GM18873 (cell line): ENCODE data around the gene SGPP2.

Experiments used
- ATAC-seq: cut with Tn5 transposase; IDR thresholded peaks from one replicate; pipeline ENCODE4 v1.9.1; 2021; ENCODE audit warnings: mild to moderate bottlenecking, moderate library complexity, moderate number of reproducible peaks; ENCODE audit not compliant: unreplicated experiment, low FRiP score

Gene SGPP2

DNA sequence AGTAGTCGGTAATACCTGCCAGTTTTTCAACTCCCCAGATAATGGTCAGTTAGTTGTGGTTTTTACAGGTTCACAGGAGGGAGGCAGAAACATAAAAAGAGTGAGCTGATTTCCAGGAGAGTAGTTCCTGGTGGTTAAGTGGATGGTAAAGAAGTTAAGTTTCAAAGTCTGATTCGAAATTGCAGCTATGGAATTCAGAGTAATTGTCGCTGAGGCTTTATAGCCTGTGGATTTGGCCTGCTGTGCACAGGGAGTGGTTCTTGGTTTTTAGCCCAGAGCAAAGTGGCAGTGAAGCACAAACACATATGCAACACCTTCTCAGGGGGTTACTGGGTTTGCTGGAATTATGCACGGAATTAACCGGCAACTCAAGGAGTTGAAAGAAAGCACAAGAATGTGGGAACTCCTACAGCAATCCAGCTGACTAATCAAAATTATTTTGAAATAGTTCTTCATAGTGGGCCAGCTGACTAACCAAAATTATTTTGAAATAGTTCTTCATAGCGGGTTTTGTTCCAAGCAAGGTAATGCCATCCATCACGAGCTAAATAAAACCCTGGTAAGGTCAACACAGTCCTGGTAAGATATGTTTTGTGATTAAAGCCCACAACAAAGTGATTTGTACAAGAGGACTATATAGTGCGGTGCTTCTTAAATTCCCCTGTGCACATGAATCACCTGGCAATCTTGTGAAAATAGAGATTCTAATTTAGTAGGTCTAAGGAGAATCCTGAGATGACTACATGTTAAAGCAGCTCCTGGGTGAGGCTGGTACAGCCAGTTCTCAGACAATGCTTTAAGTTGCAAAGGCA lies 94.4 kb downstream of the SGPP2 start:
- no peak for ATAC-seq

DNA sequence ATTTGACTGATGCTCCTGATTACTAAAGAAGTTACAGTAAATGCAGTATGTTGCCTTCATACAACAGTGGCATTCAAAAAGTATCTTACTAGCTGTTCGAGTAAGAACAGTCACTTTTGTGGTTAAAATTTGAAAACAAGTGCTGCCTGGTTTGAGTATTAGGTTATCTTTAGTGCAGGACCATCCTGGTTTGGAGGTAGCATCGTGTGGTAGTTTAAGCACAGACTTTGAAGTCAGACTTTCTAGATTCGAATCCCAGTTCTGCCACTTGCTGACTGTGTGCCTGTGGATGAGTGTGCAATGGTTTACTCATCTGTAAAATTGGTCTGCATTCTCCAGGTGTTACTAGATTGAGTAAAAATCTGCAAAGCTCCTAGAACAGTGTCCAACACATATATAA lies 96.8 kb downstream of the SGPP2 start:
- peak; percentile 74 for ATAC-seq

DNA sequence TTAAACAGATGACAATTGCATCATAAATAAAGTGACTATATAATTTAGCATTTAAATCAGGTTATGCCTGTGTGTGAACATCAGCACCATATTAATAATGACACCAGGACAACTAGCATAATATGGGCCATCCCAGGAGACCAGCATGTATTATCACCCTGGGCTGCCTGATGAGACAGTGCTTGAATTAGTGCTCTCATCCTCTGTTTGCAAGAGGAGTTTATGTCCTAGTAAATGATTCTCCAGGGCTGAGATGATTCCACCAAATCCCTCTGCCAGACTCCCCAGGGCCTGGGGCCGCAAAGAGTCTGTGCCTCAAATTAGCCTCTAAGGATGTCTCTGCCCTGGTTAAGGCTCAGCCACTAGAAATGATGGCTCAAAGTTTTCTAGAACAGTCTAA lies 97.7 kb downstream of the SGPP2 start:
- ATAC-seq: no peak

DNA sequence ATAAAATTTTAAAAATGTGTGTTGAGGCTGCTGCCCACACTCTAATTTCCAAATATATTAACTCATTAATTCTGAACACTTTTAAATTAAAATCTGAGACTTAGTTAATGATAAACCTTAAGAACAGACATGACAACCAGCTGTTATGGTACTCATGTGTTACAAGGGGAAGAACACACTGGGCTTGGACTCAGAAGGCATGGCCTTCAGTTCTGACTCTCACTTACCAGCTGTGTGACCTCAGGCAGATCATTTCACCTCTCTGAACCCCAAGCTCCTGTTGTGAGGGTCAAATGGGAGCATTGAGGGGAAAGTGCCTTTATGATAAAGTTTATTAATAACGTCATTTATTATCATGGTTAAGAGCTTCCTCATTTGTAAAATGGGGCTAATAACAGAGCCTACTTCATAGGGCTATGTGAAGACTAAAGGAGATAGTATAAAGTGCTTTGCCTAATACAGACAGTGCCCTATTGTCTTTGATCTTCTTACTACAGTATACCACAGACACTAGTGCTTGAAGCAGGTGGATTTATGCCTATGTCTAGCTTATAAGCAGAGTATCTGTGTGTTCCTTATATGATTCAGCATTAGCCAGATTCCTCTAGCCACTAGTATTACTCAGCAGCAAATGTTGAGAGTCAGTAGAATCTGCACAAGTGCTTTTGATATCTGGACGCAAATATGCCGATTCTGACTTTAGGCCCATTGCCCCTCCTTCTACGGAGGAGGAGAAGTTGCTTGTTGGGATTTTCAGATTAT lies 99.6 kb downstream of the SGPP2 start:
- ATAC-seq: peak; percentile 55

- no peak for ATAC-seq
These were observed 101.5 kb downstream of the SGPP2 start for GRCh38 chr2:222525811-222526210.

- no peak for ATAC-seq
These were observed 102.3 kb downstream of the SGPP2 start for GRCh38 chr2:222526480-222527277.

DNA sequence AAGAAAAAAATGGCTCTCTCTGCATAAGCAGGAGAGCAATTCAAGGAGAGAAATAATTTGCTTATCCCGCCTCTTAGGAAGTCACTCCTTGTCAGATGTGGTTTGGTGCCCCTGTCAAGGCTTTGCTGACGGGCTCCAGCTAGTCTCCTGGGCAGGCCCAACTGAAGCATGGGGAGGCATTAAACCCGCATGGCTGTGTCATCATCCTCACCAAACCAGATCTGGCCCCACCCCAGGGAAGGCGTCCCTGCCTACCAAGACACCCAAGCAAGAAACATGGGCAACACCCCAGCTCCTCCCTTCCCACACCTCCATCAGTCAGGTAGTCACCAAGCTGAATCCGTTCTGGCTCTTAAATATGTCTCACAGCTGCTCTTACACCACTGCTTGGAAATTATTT lies 108.0 kb downstream of the SGPP2 start:
- ATAC-seq: no peak

- no peak for ATAC-seq
These were observed 111.1 kb downstream of the SGPP2 start for GRCh38 chr2:222535477-222535876.

DNA sequence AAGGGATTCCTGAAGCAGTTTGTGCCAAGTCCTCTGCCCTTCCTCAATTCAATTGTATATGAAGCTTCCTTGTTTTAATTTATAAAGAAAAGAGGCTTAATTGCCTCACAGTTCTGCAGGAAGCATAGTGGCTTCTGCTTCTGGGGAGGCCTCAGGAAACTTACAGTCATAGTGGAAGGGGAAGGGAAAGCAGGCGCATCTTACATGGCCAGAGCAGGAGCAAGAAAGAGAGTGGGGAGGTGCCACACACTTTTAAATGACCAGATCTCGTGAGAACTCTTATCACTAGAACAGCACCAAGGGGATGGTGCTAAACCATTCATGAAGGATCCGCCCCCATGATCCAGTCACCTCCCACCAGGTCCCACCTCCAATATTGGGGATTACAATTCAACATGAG lies 114.2 kb downstream of the SGPP2 start:
- peak; percentile 60 for ATAC-seq

DNA sequence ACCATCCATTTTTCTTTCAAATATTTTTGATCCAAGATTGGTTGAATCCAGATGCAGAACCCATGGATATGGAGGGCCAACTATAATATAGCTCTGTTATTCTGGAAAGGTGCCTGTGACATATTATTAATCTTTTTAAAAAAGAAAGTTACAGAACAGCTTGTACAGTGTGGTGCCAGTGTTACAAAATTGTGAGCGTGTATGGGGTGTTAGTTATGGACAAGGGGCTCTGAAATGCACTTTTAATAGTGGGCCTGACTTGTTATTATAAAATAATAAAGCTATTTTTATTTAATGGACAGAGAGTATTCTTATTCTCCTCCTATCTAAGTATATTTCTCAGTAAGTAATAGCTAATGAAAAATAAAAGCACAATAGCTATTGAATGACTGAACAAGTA lies 120.3 kb downstream of the SGPP2 start:
- ATAC-seq: no peak

DNA sequence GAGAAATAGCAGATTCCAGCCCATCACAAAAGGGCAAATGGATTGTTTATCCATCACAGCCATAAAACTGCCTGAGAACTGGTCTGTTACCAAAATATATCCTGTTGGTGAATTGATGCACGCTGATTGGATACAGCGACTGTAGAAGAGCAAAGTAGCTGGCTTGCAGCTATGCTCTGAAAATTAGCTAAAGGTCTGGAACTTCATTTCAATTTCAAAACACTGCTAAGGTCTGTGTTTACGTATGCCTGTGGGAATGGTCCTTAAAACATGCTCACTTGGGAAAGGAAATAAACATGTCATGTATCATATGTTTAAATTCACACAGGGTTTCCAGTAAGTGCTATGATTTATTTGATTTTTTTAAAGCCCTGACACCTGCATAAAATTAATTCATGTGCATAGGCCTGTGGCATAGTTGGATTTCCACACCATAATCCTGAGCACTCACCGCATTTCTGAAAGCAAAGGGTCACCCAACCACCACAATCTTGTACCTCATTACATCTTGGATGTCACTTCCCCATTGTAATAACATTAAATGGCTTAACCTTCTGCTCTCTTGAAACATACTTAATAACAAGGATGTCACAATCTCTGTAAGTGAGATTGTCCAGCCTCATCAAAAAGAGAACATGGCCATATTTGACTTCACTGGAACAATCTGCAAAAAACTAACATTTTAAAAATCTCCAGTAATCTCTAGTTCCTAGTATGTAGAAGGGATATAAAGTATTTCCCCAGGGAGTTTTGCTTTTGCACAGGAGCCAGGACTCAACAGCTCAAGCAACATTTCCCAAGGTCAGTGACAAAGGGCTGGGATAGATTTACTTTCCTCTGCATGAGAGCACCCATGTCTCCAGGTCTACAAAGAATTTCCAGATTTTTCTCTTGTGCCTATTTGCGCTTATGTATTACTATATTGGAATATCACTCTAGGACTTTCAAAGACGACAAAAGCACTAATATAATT lies 121.8 kb downstream of the SGPP2 start:
- no peak for ATAC-seq

DNA sequence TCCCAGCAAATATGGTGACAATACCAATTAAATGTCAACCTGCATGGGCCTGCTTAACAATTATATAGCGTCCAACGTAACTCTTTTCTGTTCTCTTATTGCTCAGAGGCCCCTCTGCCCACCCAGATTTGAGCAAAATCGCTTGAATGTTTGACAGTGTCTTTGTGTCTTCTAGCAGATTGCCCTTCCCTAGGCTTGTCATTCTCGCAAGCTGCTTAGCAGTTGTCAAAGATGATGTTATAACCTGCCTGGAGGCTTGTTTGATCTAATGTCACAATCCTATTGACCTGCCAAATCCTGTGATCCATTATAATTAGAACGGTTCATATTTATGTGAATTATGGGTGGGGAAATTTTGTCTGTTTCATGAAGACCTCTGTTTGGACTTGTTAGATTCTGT lies 122.7 kb downstream of the SGPP2 start:
- ATAC-seq: no peak

DNA sequence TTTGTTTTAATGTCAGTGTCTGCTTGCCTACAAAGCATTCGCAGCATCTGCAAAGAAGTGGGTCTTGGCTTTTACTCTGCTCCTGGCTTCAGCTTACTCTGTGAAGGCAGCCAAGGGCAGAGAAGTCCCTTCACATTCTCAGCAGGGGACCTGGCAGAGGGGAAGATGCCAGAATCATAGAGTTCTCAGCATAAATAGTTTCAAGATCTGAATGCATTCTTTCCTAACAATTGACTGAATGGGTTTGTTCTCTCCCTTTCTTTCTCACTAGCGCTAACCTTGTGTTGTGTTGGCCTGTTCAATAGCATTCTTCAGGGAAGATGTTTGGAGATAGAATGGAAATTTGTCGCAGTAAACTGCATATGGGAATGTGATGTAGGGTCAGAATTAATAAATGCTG lies 124.6 kb downstream of the SGPP2 start:
- ATAC-seq: no peak

- ATAC-seq: no peak
These were observed 130.2 kb downstream of the SGPP2 start for GRCh38 chr2:222554517-222554916.

DNA sequence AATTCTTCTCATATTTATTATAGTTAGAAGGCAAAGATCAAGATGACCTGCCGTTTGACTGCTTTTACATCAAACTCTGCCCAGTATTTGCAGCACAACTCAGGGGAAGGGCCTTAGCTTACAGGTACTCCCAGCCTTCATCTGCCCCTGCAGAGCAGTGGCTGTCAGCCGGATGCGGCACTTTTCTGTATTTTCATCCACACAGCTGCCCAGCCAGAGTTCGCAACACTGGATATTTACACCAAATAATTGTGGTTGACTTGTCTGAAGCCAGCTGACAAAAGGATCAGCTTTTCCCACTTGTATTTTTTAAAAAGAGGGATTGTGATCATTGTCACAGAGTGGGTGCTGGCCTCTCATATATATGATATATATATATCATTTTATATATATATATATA lies 136.8 kb downstream of the SGPP2 start:
- no peak for ATAC-seq

GRCh38 chr2:222561817-222562645 lies 137.7 kb downstream of the SGPP2 start:
- peak; percentile 70 for ATAC-seq

DNA sequence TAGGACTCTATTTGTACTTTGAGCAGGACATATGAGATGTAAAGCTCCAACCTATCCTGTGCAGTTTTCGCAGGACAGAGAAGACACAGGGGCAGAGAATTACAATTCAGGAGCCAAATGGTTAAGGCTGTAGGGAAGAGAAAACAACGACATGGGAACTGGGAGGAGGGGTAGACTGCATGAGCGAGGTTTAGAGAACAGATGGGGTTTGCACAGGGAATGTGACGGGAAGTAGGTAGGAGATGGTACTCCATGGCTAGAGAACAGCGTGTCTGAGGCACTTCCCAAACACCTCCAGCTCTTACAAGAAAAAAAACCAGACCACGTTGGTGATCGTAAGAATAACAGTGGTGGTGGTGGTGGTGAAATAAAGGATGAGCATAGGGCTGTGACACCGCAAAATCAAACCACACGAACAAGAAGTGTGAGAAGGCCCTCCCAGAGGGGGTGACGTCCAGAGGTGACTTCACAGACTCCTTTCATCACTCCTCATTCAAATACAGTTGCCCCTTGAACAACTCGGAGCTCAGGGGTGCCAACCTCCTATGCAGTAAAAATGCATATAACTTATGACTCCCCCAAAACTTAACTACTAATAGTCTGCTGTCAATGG lies 138.9 kb downstream of the SGPP2 start:
- ATAC-seq: no peak

DNA sequence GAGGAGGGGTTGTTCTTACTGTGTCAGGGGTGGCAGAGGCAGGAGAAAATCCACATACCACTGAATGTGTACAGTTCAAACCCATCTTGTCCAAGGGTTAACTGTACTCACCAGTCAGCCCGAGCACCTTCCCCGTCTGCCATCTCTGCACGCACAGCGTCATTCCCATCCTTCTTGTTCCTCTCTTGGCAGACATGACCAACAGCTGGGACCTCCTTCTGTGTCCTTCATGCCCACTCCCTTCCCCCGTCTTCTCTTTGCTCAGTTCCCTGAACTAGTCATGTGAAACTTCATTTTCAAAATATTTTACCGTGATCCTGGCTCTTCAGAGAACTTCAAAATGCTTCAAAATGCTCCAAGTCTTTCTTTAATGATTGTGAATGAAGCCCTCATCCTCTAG lies 139.6 kb downstream of the SGPP2 start:
- no peak for ATAC-seq

DNA sequence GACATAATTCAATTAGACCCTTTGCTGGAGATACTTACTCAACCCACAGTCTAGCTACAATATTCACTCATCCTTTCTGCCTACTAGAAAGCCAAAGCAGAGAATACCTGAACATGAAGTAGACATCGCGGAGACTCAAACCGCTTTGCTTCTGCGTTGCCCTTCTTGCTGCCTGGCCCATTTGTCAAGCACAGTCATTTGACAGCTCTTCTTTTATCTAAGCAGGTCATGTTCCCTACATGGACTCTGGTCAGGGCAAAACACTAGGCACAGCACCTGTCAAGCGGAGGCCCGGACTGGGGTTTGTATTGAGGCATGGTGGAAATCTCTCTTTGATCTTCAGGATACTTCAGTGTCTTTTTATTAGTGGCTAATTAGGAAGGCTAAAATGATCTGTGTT lies 141.9 kb downstream of the SGPP2 start:
- no peak for ATAC-seq
